ENCODE results near the gene TBL3.
A peak's percentile ranks its signal among the peaks of the same experiment; 100 is the strongest.

TBL3 gene

DNA sequence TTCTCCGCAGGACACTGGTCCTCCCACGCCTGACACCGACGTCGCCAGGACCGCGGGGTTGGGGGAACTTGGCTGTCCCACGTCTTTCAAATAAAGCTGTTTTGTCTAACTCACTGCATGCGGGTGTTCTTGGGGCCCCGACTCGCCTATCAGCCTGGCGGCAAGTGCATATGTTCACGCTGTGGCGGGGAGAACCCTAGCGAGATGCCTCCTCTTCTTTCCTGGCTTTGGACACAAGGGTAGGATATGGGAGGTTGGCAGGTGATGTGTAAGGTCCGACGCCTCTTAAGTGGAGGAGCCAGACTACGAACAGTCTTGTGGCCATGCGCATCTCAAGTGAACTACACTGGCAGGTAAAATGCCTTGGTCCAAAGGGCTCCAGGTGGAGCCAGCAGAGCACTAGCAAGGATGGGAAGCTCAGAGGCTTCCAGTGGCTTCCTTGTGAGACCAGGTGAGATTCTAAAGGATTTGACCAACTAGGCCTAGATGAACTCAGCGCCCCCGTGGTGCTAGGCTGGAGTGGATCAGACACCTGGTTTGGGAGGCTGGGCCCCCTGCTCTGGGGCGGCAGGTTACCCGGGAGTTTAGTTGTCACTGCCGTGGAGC lies 6.4 kb upstream of the TBL3 start:
- DNase-seq: no peak

DNA sequence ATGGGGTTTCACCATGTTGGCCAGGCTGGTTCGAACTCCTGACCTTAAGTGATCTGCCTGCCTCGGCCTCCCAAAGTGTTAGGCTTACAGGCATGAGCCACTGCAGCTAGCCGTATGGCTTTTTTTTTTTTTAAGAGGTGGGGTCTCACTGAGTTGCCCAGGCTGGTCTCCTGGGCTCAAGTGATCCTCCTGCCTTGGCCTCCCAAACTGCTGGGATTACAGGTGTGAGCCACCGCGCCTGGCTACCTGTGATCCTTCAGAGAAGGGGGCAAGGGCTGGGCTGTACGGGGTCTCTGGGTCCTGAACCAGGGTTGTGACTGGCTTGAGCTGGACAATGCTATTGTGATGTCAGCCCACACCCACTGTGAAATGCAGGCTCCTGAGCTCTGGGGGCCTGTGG lies 5.4 kb upstream of the TBL3 start, which contains the start of gene RNF151:
RNF151 (plus strand) TSS at position 397 of the 400 bp plus-strand sequence. CDS start 26 bp downstream, outside the sequence.
- DNase-seq: no peak

DNA sequence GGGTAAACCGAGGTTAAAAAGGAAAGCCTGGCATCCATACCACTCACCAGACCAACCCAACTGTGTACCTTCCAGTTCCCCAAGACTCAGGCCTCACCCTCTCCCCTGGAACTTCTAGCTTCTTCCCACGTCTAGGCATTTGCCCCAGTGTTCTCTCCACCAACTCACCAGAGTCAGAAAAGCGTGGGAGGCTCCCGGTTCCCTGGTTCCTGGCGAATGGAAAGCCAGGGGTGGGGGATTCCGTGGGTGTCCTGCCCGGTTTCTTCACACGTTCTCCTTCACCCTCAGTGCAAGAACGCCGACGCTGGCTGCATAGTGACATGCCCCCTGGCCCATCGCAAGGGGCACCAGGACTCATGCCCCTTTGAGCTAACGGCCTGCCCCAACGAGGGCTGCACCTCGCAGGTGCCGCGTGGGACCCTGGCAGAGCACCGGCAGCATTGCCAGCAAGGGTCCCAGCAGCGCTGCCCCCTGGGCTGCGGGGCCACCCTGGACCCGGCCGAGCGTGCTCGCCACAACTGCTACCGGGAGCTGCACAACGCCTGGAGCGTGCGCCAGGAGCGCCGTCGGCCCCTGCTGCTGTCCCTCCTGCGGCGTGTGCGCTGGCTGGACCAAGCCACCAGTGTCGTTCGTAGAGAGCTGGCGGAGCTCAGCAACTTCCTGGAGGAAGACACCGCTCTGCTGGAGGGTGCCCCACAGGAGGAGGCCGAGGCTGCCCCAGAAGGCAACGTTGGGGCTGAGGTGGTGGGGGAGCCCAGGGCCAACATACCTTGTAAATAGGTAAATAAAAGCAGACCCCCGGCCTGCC lies 3.5 kb upstream of the TBL3 start:
- DNase-seq: no peak

DNA sequence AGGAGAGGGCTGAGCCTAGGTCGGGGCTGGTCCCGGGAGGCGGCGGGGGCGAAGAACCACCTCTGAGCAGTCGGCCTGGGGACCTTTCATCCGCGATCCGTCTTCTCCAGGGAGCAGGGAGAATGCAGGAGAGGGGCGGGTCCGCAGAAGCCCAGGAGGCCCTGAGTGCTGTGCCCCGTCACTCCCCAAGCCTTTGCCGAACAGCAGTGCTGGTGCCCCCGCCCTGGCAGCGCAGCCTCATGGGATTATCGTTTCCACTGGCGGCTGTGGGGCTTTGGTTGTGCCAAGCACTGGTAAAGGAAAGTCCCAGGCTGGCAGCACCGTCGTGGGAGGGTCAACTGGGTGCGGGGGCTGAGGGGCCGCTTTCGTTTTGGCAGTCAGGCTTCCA lies 631 bp downstream of the TBL3 start:
- DNase-seq: no peak

DNA sequence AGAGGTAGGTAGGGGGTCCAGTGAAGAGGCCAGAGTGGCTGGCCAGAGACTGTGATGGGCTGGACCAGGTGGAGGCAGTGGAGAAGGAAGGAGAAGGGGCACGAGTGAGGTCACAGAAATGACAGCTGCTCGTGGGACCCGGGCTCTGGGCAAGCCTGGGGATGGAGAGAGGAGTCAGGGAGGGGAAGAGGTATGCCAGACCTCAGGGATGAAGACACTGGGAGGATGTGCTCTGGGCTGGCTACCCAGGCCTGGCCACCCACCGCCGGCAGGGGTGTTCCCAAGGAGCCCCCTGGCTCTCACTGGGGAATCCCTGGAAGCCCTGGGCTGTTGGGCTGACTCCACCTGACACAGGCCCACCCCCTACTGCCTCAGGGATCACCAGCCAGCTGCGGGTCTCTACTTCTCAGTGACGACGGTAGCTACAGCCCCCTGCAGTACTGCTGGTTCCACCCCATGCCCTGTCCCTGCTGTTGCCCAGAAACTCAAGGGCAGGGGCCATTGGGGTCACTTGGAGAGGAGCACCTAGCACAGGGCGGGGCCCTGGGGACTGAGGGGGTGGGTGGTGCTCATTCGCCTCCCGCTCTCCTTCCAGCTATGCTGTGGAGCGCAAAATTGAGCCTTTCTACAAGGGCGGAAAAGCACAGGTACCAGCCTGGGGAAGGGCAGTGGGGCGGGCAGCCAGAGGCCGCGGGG lies 1.8 kb downstream of the TBL3 start:
- DNase-seq: no peak

DNA sequence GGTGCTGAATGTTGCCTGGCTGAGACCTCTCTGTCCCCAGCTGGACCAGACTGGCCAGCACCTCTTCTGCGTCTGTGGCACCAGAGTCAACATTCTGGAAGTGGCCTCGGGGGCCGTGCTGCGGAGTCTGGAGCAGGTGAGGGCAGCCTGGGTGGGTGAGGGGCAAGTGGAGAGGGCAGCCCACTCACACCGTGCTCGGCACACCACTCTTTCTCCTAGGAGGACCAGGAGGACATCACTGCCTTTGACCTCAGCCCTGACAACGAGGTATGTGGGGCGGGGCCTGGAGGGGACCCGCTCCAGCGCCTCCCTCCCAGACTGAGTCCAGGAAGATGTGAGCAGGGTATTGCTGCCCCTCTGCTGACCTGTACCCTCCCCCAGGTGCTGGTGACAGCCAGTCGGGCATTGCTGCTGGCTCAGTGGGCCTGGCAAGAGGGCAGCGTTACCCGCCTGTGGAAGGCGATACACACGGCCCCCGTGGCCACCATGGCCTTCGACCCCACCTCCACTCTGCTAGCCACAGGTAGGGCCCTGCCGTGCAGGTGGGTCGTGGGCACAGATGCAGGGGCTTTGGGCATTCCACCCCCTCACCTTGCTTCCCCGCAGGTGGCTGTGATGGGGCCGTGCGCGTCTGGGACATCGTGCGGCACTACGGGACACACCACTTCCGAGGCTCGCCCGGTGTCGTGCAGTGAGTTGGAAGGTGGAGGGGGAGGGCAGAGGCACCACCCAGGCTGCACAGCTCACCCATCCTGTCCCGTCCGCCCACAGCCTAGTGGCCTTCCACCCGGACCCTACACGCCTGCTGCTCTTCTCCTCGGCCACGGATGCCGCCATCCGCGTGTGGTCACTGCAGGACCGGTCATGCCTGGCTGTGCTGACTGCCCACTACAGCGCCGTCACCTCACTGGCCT lies 2.6 kb downstream of the TBL3 start:
- DNase-seq: no peak

DNA sequence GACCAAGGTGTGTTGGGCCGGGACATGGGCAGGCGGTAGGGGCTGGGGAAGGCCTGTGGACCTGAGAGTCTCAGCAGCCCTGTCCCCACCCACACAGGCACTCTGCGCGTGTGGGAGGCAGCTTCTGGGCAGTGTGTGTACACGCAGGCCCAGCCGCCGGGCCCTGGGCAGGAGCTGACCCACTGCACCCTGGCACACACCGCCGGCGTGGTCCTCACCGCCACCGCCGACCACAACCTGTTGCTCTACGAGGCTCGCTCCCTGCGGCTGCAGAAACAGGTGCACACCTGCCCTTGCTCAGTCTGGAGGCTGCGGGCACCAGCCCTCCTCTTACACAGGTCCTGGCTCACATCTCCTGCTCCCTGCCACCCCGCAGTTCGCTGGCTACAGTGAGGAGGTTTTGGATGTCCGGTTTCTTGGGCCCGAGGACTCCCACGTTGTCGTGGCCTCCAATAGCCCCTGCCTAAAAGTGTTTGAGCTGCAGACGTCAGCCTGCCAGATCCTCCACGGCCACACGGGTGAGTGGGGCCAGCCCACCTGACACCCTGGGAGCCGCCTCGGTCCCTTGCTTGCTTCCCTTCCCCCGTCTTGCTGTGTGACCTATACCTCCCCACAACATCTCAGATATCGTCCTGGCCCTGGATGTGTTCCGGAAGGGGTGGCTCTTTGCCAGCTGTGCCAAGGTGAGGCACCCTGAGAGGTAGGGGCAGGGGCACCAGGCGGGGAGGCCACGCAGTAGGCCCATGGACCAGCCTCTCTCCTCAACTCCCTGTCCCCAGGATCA lies 3.8 kb downstream of the TBL3 start:
- DNase-seq: no peak

DNA sequence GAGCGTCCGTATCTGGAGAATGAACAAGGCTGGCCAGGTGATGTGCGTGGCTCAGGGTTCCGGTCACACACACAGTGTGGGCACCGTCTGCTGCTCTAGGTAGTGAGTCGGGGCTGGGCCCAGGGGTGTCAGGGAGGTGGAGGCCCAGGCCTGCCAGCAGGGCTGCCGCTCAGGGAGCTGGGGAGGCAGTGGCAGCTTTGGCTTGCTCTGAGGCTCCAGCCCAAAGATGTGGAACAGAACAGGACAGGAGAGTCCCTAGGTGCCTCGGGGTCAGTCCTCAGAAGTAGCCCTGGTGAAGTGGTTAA lies 4.3 kb downstream of the TBL3 start:
- DNase-seq: no peak

DNA sequence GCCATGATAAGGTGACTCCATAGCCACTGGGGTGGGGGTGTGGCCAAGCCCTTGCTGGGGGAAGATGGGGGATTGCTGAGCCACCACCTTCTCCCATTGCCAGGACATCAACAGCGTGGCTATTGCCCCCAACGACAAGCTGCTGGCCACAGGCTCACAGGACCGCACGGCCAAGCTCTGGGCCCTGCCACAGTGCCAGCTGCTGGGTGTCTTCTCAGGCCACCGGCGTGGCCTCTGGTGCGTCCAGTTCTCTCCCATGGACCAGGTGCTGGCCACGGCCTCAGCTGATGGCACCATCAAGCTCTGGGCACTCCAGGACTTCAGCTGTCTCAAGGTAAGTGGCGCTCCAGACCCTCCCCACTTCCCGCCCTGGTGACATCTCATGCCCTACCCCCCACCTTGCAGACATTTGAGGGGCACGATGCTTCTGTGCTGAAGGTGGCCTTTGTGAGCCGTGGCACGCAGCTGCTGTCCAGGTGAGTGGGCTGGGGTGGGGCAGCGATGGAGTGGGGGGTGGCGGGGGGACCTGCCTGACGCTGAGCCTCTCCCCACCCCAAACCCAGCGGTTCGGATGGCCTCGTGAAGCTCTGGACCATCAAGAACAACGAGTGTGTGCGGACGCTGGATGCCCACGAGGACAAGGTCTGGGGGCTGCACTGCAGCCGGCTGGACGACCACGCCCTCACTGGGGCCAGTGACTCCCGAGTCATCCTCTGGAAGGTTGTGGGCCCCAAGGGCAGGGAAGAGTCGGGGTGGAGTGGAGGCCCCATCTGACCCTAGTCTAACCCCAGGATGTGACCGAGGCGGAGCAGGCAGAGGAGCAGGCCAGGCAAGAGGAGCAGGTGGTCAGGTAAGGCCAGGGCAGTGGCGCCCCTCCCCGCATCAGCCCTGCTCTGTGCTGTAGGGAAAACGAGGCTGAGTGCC lies 5.4 kb downstream of the TBL3 start:
- DNase-seq: no peak

DNA sequence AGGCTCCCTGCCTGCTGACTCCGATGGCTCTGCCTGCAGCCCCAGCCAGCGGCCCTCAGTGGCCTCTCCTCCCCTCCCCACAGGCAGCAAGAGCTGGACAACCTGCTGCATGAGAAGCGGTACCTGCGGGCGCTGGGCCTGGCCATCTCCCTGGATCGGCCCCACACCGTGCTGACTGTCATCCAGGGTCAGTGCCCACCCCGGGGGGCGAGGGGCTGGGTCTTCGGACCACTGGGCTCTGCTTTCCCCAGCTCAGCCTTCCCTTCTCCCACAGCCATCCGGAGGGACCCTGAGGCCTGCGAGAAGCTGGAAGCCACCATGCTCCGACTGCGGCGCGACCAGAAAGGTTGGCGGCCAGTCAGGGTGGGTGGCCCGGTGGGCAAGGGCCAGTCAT lies 6.0 kb downstream of the TBL3 start:
- DNase-seq: no peak

DNA sequence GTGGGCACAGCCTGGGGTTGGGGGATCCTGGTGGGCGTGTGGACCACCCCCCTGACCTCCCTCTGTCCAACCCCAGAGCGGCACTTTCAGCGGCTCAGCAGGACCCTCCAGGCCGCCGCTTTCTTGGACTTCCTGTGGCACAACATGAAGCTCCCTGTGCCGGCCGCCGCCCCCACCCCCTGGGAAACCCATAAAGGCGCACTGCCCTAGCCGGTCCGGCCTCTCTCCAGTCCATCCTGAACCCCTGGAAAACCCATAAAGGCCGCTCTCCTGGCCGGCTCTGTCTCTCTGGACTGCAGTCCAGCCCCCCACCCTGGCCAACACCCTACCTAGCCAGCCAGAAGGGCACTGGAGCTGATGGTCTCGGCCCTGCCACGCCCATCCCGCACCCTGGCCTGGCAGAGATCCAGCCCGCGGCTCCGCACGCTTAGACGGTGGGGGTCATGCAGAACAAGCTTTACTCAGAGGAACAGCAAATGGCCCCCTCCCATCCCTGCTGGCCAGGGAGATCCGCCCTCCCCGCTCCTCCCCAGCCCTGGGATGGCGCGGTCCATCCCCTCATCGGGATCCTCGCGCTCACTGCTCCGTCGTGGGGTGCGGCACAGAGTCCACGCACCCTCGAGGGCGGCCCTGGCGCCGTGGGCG lies 6.7 kb downstream of the TBL3 start:
- no peak for DNase-seq

DNA sequence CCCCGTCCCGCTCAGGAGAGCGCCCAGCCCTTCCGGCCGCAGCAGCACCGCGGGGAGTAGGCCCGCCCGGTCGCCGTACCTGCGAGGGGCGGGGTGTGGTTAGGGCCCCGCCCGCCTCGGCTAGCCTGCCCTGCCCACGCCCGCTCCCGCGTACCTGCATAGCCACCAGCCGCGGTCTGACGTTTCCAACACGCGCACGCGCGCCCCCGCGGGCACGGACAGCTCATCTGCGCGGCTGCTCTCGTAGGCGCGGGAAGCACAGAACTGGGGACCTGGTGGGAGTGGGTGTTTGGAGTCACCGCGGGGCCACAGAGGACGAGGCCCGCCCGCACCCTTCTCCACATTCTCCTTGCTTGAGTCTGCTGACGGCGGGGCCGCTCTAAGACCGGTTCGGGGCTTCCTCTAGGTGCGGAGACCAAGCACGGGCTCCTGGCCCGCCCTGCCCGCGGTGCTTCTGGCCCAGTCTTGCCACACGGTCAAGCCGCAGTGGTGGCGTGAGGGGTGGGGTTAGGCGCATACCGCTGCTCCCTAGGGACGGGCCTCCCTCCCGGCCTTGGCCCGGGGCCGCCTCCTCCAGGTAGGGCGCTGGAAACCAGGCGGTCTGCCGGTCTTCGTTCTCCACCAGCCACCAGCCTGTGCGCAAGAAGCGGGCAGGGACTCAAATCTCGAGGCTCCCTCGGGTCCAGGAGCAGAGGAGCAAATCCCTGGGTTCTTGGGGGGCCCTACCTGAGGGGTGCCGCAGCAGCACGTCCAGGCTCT lies 7.6 kb downstream of the TBL3 start:
- DNase-seq: no peak

DNA sequence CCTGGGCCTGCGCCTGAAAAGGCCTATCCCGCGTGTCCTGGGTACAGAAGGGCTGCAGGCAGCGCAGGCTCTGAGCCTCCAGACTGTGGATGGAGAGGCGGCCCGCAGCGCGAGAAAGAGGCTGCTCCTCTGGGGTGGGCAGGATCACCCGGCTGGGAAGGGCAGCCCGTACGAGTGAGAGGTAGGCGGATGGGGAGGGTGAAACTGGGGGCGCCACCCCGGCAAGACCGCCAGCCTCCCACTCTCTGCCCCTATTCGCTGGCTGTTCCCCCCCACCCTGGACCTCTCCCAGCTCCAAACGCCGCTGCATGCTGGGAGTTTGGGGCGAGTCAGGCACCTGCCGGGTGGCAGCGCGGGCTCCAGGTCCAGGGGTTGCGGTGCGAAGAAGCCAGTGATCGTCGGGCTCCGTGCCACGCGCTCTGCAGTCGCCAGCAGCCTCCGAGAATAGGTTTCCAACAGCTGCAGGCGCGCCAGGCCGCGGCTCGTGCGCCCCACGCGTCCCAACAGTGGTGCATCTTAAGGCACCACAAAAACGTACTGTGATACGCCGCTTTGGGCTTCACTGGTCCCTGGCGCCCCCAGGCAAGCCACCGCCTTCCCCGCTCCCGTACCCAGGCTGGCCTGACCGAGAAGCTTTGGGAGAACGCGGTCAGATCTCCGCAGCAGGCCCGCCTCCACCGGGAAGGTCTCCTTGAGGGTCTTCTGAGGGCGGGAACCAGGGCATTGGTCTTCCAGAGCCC lies 8.3 kb downstream of the TBL3 start:
- DNase-seq: no peak

DNA sequence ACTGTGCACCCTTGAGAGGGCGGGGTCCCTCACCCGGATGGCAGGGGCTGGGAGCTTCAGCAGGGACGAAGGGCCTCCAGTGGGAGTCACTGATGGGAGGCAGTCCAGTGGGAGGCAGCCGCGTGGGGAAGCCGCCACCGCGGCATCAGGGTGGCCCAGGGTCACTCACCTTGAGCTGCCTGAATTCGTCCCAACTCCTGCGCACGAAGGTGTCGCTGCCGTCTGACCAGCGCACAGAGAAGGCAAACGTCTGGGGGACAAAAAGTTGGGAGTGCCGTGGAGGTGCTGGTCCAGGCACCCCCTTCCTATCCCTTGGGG lies 8.9 kb downstream of the TBL3 start:
- no peak for DNase-seq

DNA sequence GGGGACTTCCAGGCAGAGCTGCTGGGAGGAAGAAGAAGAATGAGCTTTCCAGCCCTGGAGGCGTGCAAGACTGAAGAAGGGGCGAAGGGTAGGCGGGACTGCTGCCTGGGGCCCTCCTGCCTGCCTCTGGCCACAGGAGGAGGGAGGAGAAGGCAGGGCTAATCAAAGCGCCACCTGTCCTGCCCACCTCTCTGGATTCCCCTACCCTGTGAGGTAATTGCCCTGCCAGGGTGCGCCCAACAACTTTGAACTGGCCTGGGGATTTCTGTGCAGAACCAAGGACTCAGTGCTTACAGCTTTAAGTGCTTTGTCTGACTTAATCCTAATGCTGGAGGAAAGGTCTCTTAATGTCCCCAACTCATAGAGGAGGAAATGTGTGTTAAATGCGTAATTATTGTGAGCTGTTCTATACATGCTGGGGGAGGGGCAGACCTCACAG lies 9.6 kb downstream of the TBL3 start, which contains the start of gene NOXO1:
NOXO1 (minus strand) TSS at position 72 of the 439 bp plus-strand sequence. CDS start 290 bp downstream, outside the sequence.
- no peak for DNase-seq

DNA sequence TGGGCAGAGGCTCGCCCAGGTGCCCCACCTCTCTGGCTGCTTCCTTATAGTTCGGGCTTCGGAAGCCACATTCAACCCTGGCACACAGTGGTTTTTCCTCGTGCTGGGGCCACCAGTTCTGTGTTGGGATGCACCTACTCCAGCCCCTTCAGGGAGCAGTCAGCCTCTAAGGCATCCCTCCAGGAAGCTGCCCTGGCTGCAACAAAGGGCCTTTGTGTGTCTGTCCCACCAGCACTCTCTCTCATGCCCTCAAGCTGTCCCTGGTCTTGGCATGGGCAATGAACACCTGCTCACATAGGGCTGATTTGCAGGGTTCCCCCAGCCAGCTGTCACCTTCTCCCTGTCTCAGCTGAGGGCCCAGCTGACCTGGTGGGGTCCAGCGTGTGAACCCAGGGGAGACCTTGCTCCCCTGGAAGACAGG lies 10.2 kb downstream of the TBL3 start:
- DNase-seq: no peak

DNA sequence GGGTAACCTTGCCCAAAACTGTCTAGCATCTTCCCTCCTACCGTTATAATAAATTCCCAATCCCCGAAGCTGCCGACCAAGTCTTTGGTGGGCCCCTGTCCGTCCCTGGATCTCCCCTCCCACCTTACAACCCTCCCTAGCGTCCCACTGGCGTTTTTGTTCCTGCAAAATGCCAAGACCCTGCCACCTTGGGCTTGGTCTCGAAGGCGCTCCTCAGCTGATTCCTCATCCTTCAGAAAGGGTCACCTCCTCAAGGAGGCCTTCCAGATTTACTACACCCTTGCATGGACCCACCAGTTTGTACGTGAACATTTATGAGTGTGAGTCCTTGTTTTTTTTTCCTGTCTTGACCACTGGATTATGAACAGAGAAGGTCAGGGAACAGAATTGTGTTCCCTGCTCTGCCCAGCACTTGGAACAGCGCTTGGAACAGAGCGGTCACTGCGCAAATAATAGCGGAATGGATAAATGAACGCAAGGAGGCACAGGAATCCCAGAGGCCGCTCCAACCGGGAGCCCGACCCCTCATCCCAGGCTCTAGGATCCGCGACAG lies 11.2 kb downstream of the TBL3 start:
- DNase-seq: no peak

DNA sequence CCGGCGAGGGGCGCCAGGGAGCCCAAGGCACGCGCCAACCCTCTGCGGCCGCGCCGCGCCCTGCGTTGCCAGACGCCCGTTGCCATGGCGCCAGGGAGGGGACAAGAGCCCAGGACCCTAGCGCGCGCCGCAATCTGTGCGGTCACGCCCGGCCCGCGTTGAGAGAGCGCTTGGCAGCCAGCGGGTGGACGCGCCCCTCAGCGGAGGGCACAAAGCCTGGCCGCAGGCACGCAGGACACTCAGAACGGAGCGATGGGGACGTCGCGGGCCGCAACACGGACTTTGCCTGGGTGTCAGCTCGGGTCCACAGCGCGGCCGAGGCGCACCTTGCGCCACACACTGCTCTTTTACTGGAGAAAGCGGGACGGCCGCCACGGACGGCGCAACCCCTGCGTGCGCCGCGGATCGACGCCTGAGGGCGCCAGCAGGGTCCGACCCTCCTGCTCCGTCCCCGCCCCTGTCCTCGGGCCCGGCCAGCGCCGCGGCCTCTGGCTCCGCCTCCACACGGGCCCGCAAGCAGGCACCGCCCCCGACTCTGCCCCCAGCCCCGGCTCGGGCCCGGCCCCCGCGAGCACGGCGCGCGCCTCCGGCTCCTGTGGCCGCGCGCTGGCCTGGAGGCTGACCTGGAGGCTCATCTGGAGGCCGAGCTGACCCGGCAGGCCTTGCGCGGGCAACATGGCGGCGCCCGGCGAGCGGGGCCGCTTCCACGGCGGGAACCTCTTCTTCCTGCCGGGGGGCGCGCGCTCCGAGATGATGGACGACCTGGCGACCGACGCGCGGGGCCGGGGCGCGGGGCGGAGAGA lies 11.9 kb downstream of the TBL3 start, which contains the start of gene GFER:
GFER (plus strand) TSS at position 650 of the 803 bp plus-strand sequence; CDS start at position 676, 26 bp downstream.
- peak; percentile 80 for DNase-seq

Data from activated CD4-positive, CD25-positive, alpha-beta regulatory T cell treated with anti-CD3 and anti-CD28 coated beads, Interleukin-2, amount 50 U/mL, for 72 hours (primary cell).